ENCODE results near the gene TRMT1. TPM values are rescaled to one million over a fixed set of nuclear protein-coding genes. Genes with fewer than 3 reads are reported as not detected.
A peak's percentile ranks its signal among the peaks of the same experiment; 100 is the strongest.

Gene TRMT1
- total and polyA plus RNA-seq, 2 experiments from 2014 or later = 88.6 to 90.1 TPM

DNA sequence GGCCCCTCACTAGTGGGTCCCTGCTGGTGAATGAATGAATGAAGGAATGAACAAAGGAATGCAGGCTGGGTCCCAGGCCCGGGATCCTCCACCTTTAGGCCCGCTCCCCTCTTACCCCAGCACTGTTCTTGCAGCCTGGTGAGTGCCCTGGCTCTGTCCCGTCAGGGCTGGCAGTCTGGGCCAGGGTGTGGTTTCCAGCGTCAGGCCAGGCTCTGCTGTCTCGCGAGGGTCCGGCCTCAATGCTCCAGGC lies 14.2 kb downstream of the TRMT1 start:
- H3K27ac ChIP-seq (ENCODE audit: low read depth) = no peak overlapping the region
- H3K79me2 ChIP-seq (replicated peaks; ENCODE audit: insufficient read depth) = no peaks in the 10 kb centered on the region
- Mint-ChIP-seq H3K4me1 (peaks cover 9% of the 10 kb centered on the region; the same call in 2 of the 3 replicates), H3K9me3 (no peaks in the 10 kb centered on the region), H3K27ac (no peak overlapping the region), H3K36me3 (ENCODE audit: low read depth) (peaks cover 3% of the 10 kb centered on the region), H3K27me3 (ENCODE audit: insufficient read depth, low read depth, poor library complexity) (peaks cover 47% of the 10 kb centered on the region), H3K4me3 (peak overlapping the region; percentile 23; the same call in 1 of the 3 replicates)
- peak overlapping the region; percentile 83 for H3K4me2 ChIP-seq
- H3K36me3 ChIP-seq (ENCODE audit: insufficient read depth) = no peaks in the 10 kb centered on the region
- H3K4me1 ChIP-seq (ENCODE audit: insufficient read depth) = peaks cover 25% of the 10 kb centered on the region
- H3F3A ChIP-seq (replicated peaks; ENCODE audit: low read depth) = peaks cover 21% of the 10 kb centered on the region
- DNase-seq (ENCODE audit: low spot score) (no peak), ATAC-seq (peak; percentile 10)
- H3K27me3 ChIP-seq (ENCODE audit: insufficient read depth) = peaks cover 54% of the 10 kb centered on the region
- H2AFZ ChIP-seq = peak overlapping the region; percentile 69
- TF ChIP-seq ZNF331 (CRISPR knock-in tag; IDR thresholded peaks at IDR 0.05; ENCODE audit: low read depth) (no peak), NANOG (IDR thresholded peaks at IDR 0.05; ENCODE audit: borderline replicate concordance) (no peak), ZNF114 (CRISPR knock-in tag; IDR thresholded peaks at IDR 0.05) (no peak), ETS1 (IDR thresholded peaks at IDR 0.05) (no peak)
- H3K9me2 ChIP-seq (ENCODE audit: insufficient read depth) = no peaks in the 10 kb centered on the region
- H3K4me3 ChIP-seq = peak overlapping the region; percentile 56
- peaks cover 5% of the 10 kb centered on the region; the same call in 1 of the 2 replicates for H4K20me1 ChIP-seq (replicated peaks; ENCODE audit: insufficient read depth)

GRCh38 chr19:13101590-13102415 lies 14.7 kb downstream of the TRMT1 start:
- Mint-ChIP-seq H3K27ac (no peak overlapping the region), H3K4me1 (peaks cover 14% of the 10 kb centered on the region), H3K9me3 (no peaks in the 10 kb centered on the region), H3K36me3 (ENCODE audit: low read depth) (no peaks in the 10 kb centered on the region; the same call in 1 of the 3 replicates), H3K4me3 (peak overlapping the region; percentile 23), H3K27me3 (ENCODE audit: insufficient read depth, low read depth, poor library complexity) (peaks cover 53% of the 10 kb centered on the region)
- Histone ChIP-seq H3K27me3 (ENCODE audit: insufficient read depth) (peaks cover 60% of the 10 kb centered on the region), H3K36me3 (ENCODE audit: insufficient read depth) (no peaks in the 10 kb centered on the region), H3K4me1 (ENCODE audit: insufficient read depth) (peaks cover 30% of the 10 kb centered on the region), H3K27ac (ENCODE audit: low read depth) (no peak overlapping the region), H2AFZ (no peak overlapping the region), H4K20me1 (replicated peaks; ENCODE audit: insufficient read depth) (peaks cover 9% of the 10 kb centered on the region; the same call in 1 of the 2 replicates), H3K4me3 (peak overlapping the region; percentile 56), H3K79me2 (replicated peaks; ENCODE audit: insufficient read depth) (no peaks in the 10 kb centered on the region), H3K4me2 (peak overlapping the region; percentile 83), H3K9me2 (ENCODE audit: insufficient read depth) (no peaks in the 10 kb centered on the region), H3F3A (replicated peaks; ENCODE audit: low read depth) (peaks cover 26% of the 10 kb centered on the region)
- DNase-seq (ENCODE audit: low spot score) (no peak), ATAC-seq (no peak)
- TF ChIP-seq ETS1 (IDR thresholded peaks at IDR 0.05) = no peak
- TF ChIP-seq EZH2 (IDR thresholded peaks at IDR 0.05; ENCODE audit: low read depth, unreplicated experiment) = no peak
- TF ChIP-seq STAT1 (IDR thresholded peaks at IDR 0.05; ENCODE audit: unreplicated experiment) = no peak
- TF ChIP-seq, protein P1, sequence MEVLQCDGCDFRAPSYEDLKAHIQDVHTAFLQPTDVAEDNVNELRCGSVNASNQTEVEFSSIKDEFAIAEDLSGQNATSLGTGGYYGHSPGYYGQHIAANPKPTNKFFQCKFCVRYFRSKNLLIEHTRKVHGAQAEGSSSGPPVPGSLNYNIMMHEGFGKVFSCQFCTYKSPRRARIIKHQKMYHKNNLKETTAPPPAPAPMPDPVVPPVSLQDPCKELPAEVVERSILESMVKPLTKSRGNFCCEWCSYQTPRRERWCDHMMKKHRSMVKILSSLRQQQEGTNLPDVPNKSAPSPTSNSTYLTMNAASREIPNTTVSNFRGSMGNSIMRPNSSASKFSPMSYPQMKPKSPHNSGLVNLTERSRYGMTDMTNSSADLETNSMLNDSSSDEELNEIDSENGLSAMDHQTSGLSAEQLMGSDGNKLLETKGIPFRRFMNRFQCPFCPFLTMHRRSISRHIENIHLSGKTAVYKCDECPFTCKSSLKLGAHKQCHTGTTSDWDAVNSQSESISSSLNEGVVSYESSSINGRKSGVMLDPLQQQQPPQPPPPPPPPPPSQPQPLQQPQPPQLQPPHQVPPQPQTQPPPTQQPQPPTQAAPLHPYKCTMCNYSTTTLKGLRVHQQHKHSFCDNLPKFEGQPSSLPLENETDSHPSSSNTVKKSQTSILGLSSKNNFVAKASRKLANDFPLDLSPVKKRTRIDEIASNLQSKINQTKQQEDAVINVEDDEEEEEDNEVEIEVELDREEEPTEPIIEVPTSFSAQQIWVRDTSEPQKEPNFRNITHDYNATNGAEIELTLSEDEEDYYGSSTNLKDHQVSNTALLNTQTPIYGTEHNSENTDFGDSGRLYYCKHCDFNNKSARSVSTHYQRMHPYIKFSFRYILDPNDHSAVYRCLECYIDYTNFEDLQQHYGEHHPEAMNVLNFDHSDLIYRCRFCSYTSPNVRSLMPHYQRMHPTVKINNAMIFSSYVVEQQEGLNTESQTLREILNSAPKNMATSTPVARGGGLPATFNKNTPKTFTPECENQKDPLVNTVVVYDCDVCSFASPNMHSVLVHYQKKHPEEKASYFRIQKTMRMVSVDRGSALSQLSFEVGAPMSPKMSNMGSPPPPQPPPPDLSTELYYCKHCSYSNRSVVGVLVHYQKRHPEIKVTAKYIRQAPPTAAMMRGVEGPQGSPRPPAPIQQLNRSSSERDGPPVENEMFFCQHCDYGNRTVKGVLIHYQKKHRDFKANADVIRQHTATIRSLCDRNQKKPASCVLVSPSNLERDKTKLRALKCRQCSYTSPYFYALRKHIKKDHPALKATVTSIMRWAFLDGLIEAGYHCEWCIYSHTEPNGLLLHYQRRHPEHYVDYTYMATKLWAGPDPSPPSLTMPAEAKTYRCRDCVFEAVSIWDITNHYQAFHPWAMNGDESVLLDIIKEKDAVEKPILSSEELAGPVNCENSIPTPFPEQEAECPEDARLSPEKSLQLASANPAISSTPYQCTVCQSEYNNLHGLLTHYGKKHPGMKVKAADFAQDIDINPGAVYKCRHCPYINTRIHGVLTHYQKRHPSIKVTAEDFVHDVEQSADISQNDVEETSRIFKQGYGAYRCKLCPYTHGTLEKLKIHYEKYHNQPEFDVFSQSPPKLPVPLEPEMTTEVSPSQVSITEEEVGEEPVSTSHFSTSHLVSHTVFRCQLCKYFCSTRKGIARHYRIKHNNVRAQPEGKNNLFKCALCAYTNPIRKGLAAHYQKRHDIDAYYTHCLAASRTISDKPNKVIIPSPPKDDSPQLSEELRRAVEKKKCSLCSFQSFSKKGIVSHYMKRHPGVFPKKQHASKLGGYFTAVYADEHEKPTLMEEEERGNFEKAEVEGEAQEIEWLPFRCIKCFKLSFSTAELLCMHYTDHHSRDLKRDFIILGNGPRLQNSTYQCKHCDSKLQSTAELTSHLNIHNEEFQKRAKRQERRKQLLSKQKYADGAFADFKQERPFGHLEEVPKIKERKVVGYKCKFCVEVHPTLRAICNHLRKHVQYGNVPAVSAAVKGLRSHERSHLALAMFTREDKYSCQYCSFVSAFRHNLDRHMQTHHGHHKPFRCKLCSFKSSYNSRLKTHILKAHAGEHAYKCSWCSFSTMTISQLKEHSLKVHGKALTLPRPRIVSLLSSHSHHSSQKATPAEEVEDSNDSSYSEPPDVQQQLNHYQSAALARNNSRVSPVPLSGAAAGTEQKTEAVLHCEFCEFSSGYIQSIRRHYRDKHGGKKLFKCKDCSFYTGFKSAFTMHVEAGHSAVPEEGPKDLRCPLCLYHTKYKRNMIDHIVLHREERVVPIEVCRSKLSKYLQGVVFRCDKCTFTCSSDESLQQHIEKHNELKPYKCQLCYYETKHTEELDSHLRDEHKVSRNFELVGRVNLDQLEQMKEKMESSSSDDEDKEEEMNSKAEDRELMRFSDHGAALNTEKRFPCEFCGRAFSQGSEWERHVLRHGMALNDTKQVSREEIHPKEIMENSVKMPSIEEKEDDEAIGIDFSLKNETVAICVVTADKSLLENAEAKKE (CRISPR knock-in tag; IDR thresholded peaks at IDR 0.05) = no peak
- no peak for TF ChIP-seq ZNF331 (CRISPR knock-in tag; IDR thresholded peaks at IDR 0.05; ENCODE audit: low read depth)
- TF ChIP-seq CREB1 (CRISPR knock-in tag; IDR thresholded peaks at IDR 0.05; ENCODE audit: low read depth) = no peak
- no peak for TF ChIP-seq EZH2phosphoT487 (IDR thresholded peaks at IDR 0.05; ENCODE audit: unreplicated experiment)
- no peak for TF ChIP-seq JUNB (IDR thresholded peaks at IDR 0.05; ENCODE audit: unreplicated experiment)
- no peak for TF ChIP-seq ZNF114 (CRISPR knock-in tag; IDR thresholded peaks at IDR 0.05)

All from GM23338 (cell line).